HEK293 (cell line): ENCODE results near the gene CCNI2.

ENCODE experiments used
- CTCF ChIA-PET: fragments of 350-600 bp; formaldehyde crosslinking; extraction: SDS; loops from one replicate; lab custom pipeline; 2021; ENCODE audit warnings: antibody characterized with exemption; lab: Yijun Ruan, JAX
- POLR2A ChIA-PET: fragments of 300-600 bp; formaldehyde crosslinking; extraction: SDS; loops from one replicate; lab custom pipeline; 2020; ENCODE audit warnings: antibody characterized with exemption, inconsistent platforms; lab: Yijun Ruan, JAX
- H3K27ac ChIP-seq: fragments of 200-500 bp; sonication (Bioruptor generic); 2 replicates; pipeline ENCODE4 v1.5.1; 2014; ENCODE audit warnings: low read depth, low read length, control low read depth, inconsistent platforms; ENCODE audit errors: extremely low read depth
- H3K36me3 ChIP-seq, 2 experiments: fragments of 200-500 bp in 1 of 2; sonication (Bioruptor generic) in 1 of 2; 1 replicate in 1 of 2; 2 replicates in 1 of 2; pipeline ENCODE4 v1.5.1; 2014 to 2017; ENCODE audit warnings: inconsistent platforms in 2 of 2, low read length in 2 of 2; ENCODE audit not compliant: control insufficient read depth in 2 of 2, insufficient read depth in 1 of 2
- H3K4me1 ChIP-seq: fragments of 200-500 bp; sonication (Bioruptor generic); 2 replicates; pipeline ENCODE4 v1.5.1; 2014; ENCODE audit warnings: mild to moderate bottlenecking, low read length, inconsistent platforms; ENCODE audit not compliant: control insufficient read depth, insufficient read depth
- H3K4me3 ChIP-seq: 2 replicates; pipeline ENCODE4 v1.5.1; 2011; ENCODE audit warnings: low read depth, mild to moderate bottlenecking, control low read depth, low read length, moderate library complexity
- H3K9me3 ChIP-seq: fragments of 200-500 bp; sonication (Bioruptor generic); 2 replicates; pipeline ENCODE4 v1.5.1; 2014; ENCODE audit warnings: low read depth, low read length, inconsistent platforms; ENCODE audit not compliant: control insufficient read depth, insufficient read depth
- GFI1B ChIP-seq: fragments of 450-650 bp; formaldehyde crosslinking; IDR thresholded peaks from 2 replicates; pipeline ENCODE4 v1.5.1; 2016; ENCODE audit warnings: missing biosample characterization, missing genetic modification characterization
- SP3 ChIP-seq: fragments of 450-650 bp; formaldehyde crosslinking; IDR thresholded peaks from 2 replicates; pipeline ENCODE4 v1.5.1; 2016; ENCODE audit warnings: missing biosample characterization, missing genetic modification characterization
- ZBTB48 ChIP-seq: fragments of 450-650 bp; formaldehyde crosslinking; IDR thresholded peaks from 2 replicates; pipeline ENCODE4 v1.5.1; 2016; ENCODE audit warnings: missing biosample characterization, missing genetic modification characterization
- ZIC2 ChIP-seq: fragments of 450-650 bp; formaldehyde crosslinking; IDR thresholded peaks from 2 replicates; pipeline ENCODE4 v1.5.1; 2016; ENCODE audit warnings: missing biosample characterization, missing genetic modification characterization
- ZNF121 ChIP-seq: fragments of 450-650 bp; formaldehyde crosslinking; IDR thresholded peaks from 2 replicates; pipeline ENCODE4 v1.5.1; 2016; ENCODE audit warnings: missing biosample characterization, missing genetic modification characterization
- ZNF19 ChIP-seq: fragments of 450-650 bp; formaldehyde crosslinking; IDR thresholded peaks from 2 replicates; pipeline ENCODE4; 2016; ENCODE audit warnings: missing biosample characterization, missing genetic modification characterization, low read depth
- ZNF23 ChIP-seq: fragments of 450-650 bp; formaldehyde crosslinking; IDR thresholded peaks from 2 replicates; pipeline ENCODE4 v1.5.1; 2016; ENCODE audit warnings: missing biosample characterization, missing genetic modification characterization, borderline replicate concordance
- ZNF335 ChIP-seq: fragments of 450-650 bp; formaldehyde crosslinking; conservative IDR thresholded peaks from 2 replicates; pipeline ENCODE4 v1.5.1; 2016; ENCODE audit warnings: missing biosample characterization, missing genetic modification characterization
- ZNF621 ChIP-seq: fragments of 450-650 bp; formaldehyde crosslinking; IDR thresholded peaks from 2 replicates; pipeline ENCODE4 v1.5.1; 2017; ENCODE audit warnings: missing biosample characterization, missing genetic modification characterization
- ZNF658 ChIP-seq: fragments of 450-650 bp; formaldehyde crosslinking; IDR thresholded peaks from 2 replicates; pipeline ENCODE4; 2016; ENCODE audit warnings: missing biosample characterization, missing genetic modification characterization
- TF ChIP-seq, protein P1 (sequence below): fragments of 450-650 bp; formaldehyde crosslinking; IDR thresholded peaks from 2 replicates; pipeline ENCODE4 v1.5.1; 2016; ENCODE audit warnings: missing biosample characterization, missing genetic modification characterization
- TF ChIP-seq, protein P2 (sequence below): fragments of 450-650 bp; formaldehyde crosslinking; IDR thresholded peaks from 2 replicates; pipeline ENCODE4 v1.5.1; 2016; ENCODE audit warnings: missing biosample characterization, missing genetic modification characterization
- TF ChIP-seq, protein P3 (sequence below): fragments of 450-650 bp; formaldehyde crosslinking; conservative IDR thresholded peaks from 2 replicates; pipeline ENCODE4 v1.5.1; 2016; ENCODE audit warnings: low read depth, missing biosample characterization, missing genetic modification characterization
- TF ChIP-seq, protein P4 (sequence below): fragments of 450-650 bp; formaldehyde crosslinking; IDR thresholded peaks from 2 replicates; pipeline ENCODE4 v1.5.1; 2016; ENCODE audit warnings: missing biosample characterization, missing genetic modification characterization, low read depth
- TF ChIP-seq, protein P5 (sequence below): fragments of 450-650 bp; formaldehyde crosslinking; IDR thresholded peaks from 2 replicates; pipeline ENCODE4 v1.5.1; 2017; ENCODE audit warnings: missing biosample characterization, missing genetic modification characterization

CCNI2 gene

DNA sequence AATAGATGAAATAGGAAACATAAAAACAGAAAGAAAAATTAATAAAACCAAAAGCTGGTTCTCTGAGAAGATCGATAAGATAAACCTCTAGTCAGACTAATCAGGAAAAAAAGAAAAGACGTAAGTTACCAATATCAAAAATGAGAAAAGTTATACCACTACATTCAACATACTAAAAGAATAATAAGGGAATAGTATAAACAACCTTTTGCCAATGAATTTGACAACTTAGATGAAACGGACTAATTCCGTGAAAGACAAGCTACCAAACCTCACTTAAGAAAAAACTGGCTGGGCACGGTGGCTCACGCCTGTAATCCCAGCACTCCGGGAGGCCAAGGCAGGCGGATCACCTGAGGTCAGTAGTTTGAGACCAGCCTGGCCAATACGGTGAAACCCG, 17.3 kb upstream of the CCNI2 start:
- POLR2A ChIA-PET, result no interaction called here
- Histone ChIP-seq H3K36me3 (peaks cover 42 to 47% of the 10 kb centered on the region in 2 experiments), H3K9me3 (no peaks in the 10 kb centered on the region), H3K4me1 (no peaks in the 10 kb centered on the region), H3K27ac (no peak overlapping the region), H3K4me3 (no peak overlapping the region)
- CTCF ChIA-PET, result interaction anchor here (0.6 to 0.8 kb wide), 4 partner anchors 15 to 232 kb away, joined by 3 to 4 read pairs (median 3); no protein-coding TSS in a partner anchor
- no peak for TF ChIP-seq ZNF621
- TF ChIP-seq, protein P1, sequence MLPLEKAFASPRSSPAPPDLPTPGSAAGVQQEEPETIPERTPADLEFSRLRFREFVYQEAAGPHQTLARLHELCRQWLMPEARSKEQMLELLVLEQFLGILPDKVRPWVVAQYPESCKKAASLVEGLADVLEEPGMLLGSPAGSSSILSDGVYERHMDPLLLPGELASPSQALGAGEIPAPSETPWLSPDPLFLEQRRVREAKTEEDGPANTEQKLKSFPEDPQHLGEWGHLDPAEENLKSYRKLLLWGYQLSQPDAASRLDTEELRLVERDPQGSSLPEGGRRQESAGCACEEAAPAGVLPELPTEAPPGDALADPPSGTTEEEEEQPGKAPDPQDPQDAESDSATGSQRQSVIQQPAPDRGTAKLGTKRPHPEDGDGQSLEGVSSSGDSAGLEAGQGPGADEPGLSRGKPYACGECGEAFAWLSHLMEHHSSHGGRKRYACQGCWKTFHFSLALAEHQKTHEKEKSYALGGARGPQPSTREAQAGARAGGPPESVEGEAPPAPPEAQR, result no peak
- TF ChIP-seq, protein P2, sequence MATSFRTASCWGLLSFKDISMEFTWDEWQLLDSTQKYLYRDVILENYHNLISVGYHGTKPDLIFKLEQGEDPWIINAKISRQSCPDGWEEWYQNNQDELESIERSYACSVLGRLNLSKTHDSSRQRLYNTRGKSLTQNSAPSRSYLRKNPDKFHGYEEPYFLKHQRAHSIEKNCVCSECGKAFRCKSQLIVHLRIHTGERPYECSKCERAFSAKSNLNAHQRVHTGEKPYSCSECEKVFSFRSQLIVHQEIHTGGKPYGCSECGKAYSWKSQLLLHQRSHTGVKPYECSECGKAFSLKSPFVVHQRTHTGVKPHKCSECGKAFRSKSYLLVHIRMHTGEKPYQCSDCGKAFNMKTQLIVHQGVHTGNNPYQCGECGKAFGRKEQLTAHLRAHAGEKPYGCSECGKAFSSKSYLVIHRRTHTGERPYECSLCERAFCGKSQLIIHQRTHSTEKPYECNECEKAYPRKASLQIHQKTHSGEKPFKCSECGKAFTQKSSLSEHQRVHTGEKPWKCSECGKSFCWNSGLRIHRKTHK (tag by site-specific recombination), result no peak
- TF ChIP-seq ZBTB48 (tag by site-specific recombination), result no peak
- no peak for TF ChIP-seq ZNF19 (tag by site-specific recombination)
- TF ChIP-seq ZNF335 (tag by site-specific recombination), result no peak

DNA sequence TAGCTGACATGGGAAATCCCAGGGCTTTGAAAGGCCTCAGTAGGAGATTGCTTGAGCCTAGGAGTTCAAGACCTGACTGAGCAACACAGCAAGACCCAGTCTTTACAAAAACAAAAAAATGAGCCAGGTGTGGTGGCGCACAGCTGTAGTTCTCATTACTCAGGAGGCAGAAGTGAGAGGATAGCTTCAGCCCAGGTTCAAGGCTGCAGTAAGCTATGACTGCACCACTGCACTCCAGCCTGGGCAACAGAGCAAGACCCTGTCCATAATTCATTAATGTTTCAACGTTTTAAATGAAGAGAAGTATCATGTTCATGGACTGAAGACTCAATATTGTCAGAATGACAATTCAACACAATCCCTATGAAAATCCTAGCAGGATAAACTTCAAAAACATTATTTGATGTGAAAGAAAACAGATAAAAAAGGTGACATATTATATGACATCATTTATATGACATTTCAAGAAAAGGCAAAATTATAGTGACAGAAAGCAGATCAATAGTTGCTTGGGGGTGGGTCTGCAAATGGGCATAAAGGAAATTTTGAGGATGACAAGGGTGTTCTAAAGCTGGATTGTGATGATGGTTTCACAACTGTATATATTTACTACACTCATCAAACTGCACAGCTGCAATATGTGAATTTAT, 13.6 kb upstream of the CCNI2 start:
- Histone ChIP-seq H3K4me3 (no peak overlapping the region), H3K36me3 (peaks cover 23 to 34% of the 10 kb centered on the region in 2 experiments), H3K27ac (no peak overlapping the region), H3K4me1 (no peaks in the 10 kb centered on the region; the same call in 1 of the 2 replicates), H3K9me3 (no peaks in the 10 kb centered on the region)
- TF ChIP-seq ZIC2 (tag by site-specific recombination), result peak; percentile 17; the same call in 1 of the 2 replicates
- TF ChIP-seq, protein P3, sequence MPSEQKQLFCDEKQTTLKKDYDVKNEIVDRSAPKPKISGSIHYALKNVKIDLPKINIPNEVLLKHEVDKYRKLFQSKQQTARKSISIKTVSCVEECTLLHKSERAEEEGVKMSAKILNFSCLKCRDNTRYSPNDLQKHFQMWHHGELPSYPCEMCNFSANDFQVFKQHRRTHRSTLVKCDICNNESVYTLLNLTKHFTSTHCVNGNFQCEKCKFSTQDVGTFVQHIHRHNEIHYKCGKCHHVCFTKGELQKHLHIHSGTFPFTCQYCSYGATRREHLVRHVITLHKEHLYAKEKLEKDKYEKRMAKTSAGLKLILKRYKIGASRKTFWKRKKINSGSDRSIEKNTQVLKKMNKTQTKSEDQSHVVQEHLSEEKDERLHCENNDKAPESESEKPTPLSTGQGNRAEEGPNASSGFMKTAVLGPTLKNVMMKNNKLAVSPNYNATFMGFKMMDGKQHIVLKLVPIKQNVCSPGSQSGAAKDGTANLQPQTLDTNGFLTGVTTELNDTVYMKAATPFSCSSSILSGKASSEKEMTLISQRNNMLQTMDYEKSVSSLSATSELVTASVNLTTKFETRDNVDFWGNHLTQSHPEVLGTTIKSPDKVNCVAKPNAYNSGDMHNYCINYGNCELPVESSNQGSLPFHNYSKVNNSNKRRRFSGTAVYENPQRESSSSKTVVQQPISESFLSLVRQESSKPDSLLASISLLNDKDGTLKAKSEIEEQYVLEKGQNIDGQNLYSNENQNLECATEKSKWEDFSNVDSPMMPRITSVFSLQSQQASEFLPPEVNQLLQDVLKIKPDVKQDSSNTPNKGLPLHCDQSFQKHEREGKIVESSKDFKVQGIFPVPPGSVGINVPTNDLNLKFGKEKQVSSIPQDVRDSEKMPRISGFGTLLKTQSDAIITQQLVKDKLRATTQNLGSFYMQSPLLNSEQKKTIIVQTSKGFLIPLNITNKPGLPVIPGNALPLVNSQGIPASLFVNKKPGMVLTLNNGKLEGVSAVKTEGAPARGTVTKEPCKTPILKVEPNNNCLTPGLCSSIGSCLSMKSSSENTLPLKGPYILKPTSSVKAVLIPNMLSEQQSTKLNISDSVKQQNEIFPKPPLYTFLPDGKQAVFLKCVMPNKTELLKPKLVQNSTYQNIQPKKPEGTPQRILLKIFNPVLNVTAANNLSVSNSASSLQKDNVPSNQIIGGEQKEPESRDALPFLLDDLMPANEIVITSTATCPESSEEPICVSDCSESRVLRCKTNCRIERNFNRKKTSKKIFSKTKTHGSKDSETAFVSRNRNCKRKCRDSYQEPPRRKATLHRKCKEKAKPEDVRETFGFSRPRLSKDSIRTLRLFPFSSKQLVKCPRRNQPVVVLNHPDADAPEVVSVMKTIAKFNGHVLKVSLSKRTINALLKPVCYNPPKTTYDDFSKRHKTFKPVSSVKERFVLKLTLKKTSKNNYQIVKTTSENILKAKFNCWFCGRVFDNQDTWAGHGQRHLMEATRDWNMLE (tag by site-specific recombination), result no peak
- TF ChIP-seq ZNF121 (tag by site-specific recombination), result peak; percentile 94
- TF ChIP-seq SP3, result no peak
- TF ChIP-seq ZNF658 (tag by site-specific recombination), result no peak
- no peak for TF ChIP-seq GFI1B (tag by site-specific recombination)
- TF ChIP-seq, protein P4, sequence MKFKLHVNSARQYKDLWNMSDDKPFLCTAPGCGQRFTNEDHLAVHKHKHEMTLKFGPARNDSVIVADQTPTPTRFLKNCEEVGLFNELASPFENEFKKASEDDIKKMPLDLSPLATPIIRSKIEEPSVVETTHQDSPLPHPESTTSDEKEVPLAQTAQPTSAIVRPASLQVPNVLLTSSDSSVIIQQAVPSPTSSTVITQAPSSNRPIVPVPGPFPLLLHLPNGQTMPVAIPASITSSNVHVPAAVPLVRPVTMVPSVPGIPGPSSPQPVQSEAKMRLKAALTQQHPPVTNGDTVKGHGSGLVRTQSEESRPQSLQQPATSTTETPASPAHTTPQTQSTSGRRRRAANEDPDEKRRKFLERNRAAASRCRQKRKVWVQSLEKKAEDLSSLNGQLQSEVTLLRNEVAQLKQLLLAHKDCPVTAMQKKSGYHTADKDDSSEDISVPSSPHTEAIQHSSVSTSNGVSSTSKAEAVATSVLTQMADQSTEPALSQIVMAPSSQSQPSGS, result peak; percentile 81
- no peak for TF ChIP-seq ZNF23
- TF ChIP-seq, protein P5, sequence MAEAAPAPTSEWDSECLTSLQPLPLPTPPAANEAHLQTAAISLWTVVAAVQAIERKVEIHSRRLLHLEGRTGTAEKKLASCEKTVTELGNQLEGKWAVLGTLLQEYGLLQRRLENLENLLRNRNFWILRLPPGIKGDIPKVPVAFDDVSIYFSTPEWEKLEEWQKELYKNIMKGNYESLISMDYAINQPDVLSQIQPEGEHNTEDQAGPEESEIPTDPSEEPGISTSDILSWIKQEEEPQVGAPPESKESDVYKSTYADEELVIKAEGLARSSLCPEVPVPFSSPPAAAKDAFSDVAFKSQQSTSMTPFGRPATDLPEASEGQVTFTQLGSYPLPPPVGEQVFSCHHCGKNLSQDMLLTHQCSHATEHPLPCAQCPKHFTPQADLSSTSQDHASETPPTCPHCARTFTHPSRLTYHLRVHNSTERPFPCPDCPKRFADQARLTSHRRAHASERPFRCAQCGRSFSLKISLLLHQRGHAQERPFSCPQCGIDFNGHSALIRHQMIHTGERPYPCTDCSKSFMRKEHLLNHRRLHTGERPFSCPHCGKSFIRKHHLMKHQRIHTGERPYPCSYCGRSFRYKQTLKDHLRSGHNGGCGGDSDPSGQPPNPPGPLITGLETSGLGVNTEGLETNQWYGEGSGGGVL (tag by site-specific recombination), result no peak
- ChIA-PET POLR2A (no interaction called here), CTCF (interaction anchor here (0.6 to 1.1 kb wide), 2 partner anchors 207 to 869 kb away, joined by 3 to 5 read pairs; no protein-coding TSS in a partner anchor)
